ENCODE measurements around the gene FAM184B. TPM values are rescaled to one million over a fixed set of nuclear protein-coding genes. Genes with fewer than 3 reads are reported as not detected.

The FAM184B gene
- polyA plus RNA-seq, 2 of the 4 experiments (the other 2 are of a cell fraction): not detected

- ATAC-seq: no peak
- 69% methylated on average over 5 of the region's 7 CpGs for WGBS (ENCODE audit: missing lambda C conversion rate)
- Histone ChIP-seq H3K4me2 (no peak overlapping the region), H3K27ac (no peak overlapping the region), H3K9me3 (no peaks in the 10 kb centered on the region), H3K4me1 (no peaks in the 10 kb centered on the region), H3K4me3 (no peak overlapping the region)
- no peak for FAIRE-seq
- POLR2A ChIA-PET: no interaction called here
- DNase-seq (ENCODE audit: low read depth in 1 of 2, low spot score in 1 of 2): no peak
- CTCF ChIA-PET: interaction anchor here (0.7 kb wide), 1 partner anchor 25 kb away, joined by 4 read pairs; no protein-coding TSS in a partner anchor
- TF ChIP-seq, protein P1, sequence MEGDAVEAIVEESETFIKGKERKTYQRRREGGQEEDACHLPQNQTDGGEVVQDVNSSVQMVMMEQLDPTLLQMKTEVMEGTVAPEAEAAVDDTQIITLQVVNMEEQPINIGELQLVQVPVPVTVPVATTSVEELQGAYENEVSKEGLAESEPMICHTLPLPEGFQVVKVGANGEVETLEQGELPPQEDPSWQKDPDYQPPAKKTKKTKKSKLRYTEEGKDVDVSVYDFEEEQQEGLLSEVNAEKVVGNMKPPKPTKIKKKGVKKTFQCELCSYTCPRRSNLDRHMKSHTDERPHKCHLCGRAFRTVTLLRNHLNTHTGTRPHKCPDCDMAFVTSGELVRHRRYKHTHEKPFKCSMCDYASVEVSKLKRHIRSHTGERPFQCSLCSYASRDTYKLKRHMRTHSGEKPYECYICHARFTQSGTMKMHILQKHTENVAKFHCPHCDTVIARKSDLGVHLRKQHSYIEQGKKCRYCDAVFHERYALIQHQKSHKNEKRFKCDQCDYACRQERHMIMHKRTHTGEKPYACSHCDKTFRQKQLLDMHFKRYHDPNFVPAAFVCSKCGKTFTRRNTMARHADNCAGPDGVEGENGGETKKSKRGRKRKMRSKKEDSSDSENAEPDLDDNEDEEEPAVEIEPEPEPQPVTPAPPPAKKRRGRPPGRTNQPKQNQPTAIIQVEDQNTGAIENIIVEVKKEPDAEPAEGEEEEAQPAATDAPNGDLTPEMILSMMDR (IDR thresholded peaks at IDR 0.05): no peak
- TF ChIP-seq CBX2 (IDR thresholded peaks at IDR 0.05; ENCODE audit: borderline replicate concordance, low read depth) (no peak), KDM1A (IDR thresholded peaks at IDR 0.05; ENCODE audit: low read depth) (no peak), ESRRA (IDR thresholded peaks at IDR 0.05; ENCODE audit: borderline replicate concordance, low read length) (no peak), HOXB13 (CRISPR knock-in tag; IDR thresholded peaks at IDR 0.05; ENCODE audit: low read depth) (no peak), RARB (CRISPR knock-in tag; IDR thresholded peaks at IDR 0.05) (no peak), E2F6 (IDR thresholded peaks at IDR 0.05; ENCODE audit: borderline replicate concordance, low read depth) (no peak), KDM5A (IDR thresholded peaks at IDR 0.05) (no peak)
- TF ChIP-seq, protein P2, sequence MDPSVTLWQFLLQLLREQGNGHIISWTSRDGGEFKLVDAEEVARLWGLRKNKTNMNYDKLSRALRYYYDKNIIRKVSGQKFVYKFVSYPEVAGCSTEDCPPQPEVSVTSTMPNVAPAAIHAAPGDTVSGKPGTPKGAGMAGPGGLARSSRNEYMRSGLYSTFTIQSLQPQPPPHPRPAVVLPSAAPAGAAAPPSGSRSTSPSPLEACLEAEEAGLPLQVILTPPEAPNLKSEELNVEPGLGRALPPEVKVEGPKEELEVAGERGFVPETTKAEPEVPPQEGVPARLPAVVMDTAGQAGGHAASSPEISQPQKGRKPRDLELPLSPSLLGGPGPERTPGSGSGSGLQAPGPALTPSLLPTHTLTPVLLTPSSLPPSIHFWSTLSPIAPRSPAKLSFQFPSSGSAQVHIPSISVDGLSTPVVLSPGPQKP (IDR thresholded peaks at IDR 0.05; ENCODE audit: low read depth, low read length): no peak
- TF ChIP-seq, protein P3, sequence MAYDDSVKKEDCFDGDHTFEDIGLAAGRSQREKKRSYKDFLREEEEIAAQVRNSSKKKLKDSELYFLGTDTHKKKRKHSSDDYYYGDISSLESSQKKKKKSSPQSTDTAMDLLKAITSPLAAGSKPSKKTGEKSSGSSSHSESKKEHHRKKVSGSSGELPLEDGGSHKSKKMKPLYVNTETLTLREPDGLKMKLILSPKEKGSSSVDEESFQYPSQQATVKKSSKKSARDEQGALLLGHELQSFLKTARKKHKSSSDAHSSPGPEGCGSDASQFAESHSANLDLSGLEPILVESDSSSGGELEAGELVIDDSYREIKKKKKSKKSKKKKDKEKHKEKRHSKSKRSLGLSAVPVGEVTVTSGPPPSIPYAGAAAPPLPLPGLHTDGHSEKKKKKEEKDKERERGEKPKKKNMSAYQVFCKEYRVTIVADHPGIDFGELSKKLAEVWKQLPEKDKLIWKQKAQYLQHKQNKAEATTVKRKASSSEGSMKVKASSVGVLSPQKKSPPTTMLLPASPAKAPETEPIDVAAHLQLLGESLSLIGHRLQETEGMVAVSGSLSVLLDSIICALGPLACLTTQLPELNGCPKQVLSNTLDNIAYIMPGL (CRISPR knock-in tag; IDR thresholded peaks at IDR 0.05; ENCODE audit: borderline replicate concordance): no peak
These were observed 99.9 kb downstream of the FAM184B start for GRCh38 chr4:17681281-17682221.

GRCh38 chr4:17680559-17681280 is 100.7 kb downstream of the FAM184B start:
- no peak overlapping the region for H3K27ac ChIP-seq
- POLR2A ChIA-PET: no interaction called here
- ATAC-seq: no peak
- no peak overlapping the region for H3K4me2 ChIP-seq
- FAIRE-seq: no peak
- H3K4me3 ChIP-seq: no peak overlapping the region
- no peak for DNase-seq (ENCODE audit: low read depth in 1 of 2, low spot score in 1 of 2)
- H3K9me3 ChIP-seq: no peaks in the 10 kb centered on the region
- 26% methylated on average over 5 of the region's 5 CpGs for WGBS (ENCODE audit: missing lambda C conversion rate)
- TF ChIP-seq JUN (IDR thresholded peaks at IDR 0.05) (no peak), KDM1A (IDR thresholded peaks at IDR 0.05; ENCODE audit: low read depth) (no peak), BCL3 (IDR thresholded peaks at IDR 0.05) (no peak), TP53 (CRISPR knock-in tag; IDR thresholded peaks at IDR 0.05) (no peak), RFX5 (IDR thresholded peaks at IDR 0.05) (no peak), HEYL (CRISPR knock-in tag; IDR thresholded peaks at IDR 0.05) (no peak), ESRRA (IDR thresholded peaks at IDR 0.05; ENCODE audit: borderline replicate concordance, low read length) (no peak), HOXA7 (CRISPR knock-in tag; IDR thresholded peaks at IDR 0.05) (no peak), HOXB13 (CRISPR knock-in tag; IDR thresholded peaks at IDR 0.05; ENCODE audit: low read depth) (no peak), RARB (CRISPR knock-in tag; IDR thresholded peaks at IDR 0.05) (no peak), POLR2AphosphoS2 (conservative IDR thresholded peaks at IDR 0.05; ENCODE audit: low read length) (no peak)
- TF ChIP-seq, protein P4, sequence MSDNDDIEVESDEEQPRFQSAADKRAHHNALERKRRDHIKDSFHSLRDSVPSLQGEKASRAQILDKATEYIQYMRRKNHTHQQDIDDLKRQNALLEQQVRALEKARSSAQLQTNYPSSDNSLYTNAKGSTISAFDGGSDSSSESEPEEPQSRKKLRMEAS (IDR thresholded peaks at IDR 0.05): no peak
- TF ChIP-seq, protein P1 (IDR thresholded peaks at IDR 0.05): no peak
- TF ChIP-seq, protein P2 (IDR thresholded peaks at IDR 0.05; ENCODE audit: low read depth, low read length): no peak
- CTCF ChIA-PET: no interaction called here
- H3K4me1 ChIP-seq: no peaks in the 10 kb centered on the region
